ENCODE data around the gene MRPL36.

DNA sequence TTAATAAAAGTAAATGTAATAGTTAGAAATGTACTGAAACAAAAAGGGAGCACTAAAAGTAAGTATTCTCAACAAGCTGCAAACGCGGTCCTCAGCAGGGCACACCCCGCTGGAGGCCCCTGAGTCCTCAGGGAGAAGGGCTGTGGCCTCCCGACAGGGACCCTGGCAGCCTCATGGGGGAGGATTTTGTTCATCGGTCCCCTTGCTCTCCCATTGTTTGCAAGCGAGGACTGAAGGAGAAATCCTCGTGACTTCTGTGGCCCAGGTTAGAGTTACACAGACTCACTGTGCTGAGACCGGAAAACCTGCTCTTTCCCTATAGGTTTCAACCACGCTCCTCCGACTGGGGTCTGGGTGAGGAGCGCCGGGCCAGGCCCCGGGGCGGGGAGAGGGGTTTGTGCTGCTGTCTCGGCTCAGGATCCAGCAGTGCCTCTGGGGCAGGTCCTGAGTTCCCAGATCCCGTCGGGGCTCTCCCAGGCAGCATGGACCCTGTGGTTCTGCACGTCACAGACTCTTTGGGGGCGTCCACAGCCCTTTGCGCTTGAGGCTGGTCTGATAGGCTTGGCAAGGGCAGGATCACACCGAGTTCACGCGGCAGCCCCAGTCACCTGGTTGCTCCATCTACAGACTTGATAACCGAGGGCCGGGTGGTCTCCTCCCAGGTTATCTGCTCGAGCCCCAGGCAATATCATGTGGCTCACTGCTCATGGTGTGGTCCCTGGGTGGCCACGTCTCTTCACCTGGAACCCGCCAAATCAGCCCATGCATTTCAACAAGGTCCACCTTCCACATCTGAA, 38.8 kb downstream of the MRPL36 start:
- TF ChIP-seq EZH2phosphoT487 (IDR thresholded peaks at IDR 0.05; ENCODE audit: low read length) = no peak
- TF ChIP-seq, protein P1, sequence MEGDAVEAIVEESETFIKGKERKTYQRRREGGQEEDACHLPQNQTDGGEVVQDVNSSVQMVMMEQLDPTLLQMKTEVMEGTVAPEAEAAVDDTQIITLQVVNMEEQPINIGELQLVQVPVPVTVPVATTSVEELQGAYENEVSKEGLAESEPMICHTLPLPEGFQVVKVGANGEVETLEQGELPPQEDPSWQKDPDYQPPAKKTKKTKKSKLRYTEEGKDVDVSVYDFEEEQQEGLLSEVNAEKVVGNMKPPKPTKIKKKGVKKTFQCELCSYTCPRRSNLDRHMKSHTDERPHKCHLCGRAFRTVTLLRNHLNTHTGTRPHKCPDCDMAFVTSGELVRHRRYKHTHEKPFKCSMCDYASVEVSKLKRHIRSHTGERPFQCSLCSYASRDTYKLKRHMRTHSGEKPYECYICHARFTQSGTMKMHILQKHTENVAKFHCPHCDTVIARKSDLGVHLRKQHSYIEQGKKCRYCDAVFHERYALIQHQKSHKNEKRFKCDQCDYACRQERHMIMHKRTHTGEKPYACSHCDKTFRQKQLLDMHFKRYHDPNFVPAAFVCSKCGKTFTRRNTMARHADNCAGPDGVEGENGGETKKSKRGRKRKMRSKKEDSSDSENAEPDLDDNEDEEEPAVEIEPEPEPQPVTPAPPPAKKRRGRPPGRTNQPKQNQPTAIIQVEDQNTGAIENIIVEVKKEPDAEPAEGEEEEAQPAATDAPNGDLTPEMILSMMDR (IDR thresholded peaks at IDR 0.05; ENCODE audit: low read length) = no peak
